ENCODE results near the gene ANKRD35. TPM values are rescaled to one million over a fixed set of nuclear protein-coding genes. Genes with fewer than 3 reads are reported as not detected.
A peak's percentile ranks its signal among the peaks of the same experiment; 100 is the strongest.

Gene ANKRD35
- total RNA-seq, 1 donor from 2014 or later: 2.1 TPM

GRCh38 chr1:145891587-145892485 is 6.2 kb upstream of the ANKRD35 start:
- Mint-ChIP-seq H3K27me3 (ENCODE audit: unreplicated experiment) (peaks cover 6% of the 10 kb centered on the region), H3K4me3 (ENCODE audit: unreplicated experiment) (no peak overlapping the region), H3K9me3 (ENCODE audit: unreplicated experiment) (no peaks in the 10 kb centered on the region), H3K27ac (ENCODE audit: unreplicated experiment) (peak overlapping the region; percentile 79), H3K36me3 (ENCODE audit: unreplicated experiment) (no peaks in the 10 kb centered on the region), H3K4me1 (ENCODE audit: low read depth, unreplicated experiment) (peaks cover 4% of the 10 kb centered on the region)
- peak; percentile 94 for DNase-seq
- peak; percentile 88 for TF ChIP-seq CTCF (IDR thresholded peaks at IDR 0.05; ENCODE audit: partially characterized antibody, unreplicated experiment)

GRCh38 chr1:145891143-145891542 is 5.5 kb upstream of the ANKRD35 start:
- Mint-ChIP-seq H3K36me3 (ENCODE audit: unreplicated experiment) (no peaks in the 10 kb centered on the region), H3K4me1 (ENCODE audit: low read depth, unreplicated experiment) (peaks cover 4% of the 10 kb centered on the region), H3K4me3 (ENCODE audit: unreplicated experiment) (no peak overlapping the region), H3K27ac (ENCODE audit: unreplicated experiment) (no peak overlapping the region), H3K27me3 (ENCODE audit: unreplicated experiment) (peaks cover 6% of the 10 kb centered on the region), H3K9me3 (ENCODE audit: unreplicated experiment) (no peaks in the 10 kb centered on the region)
- TF ChIP-seq CTCF (IDR thresholded peaks at IDR 0.05; ENCODE audit: partially characterized antibody, unreplicated experiment): no peak
- DNase-seq: no peak

- Mint-ChIP-seq H3K27ac (ENCODE audit: unreplicated experiment) (no peak overlapping the region), H3K4me3 (ENCODE audit: unreplicated experiment) (no peak overlapping the region), H3K27me3 (ENCODE audit: unreplicated experiment) (peaks cover 12% of the 10 kb centered on the region), H3K9me3 (ENCODE audit: unreplicated experiment) (no peaks in the 10 kb centered on the region), H3K36me3 (ENCODE audit: unreplicated experiment) (no peaks in the 10 kb centered on the region), H3K4me1 (ENCODE audit: low read depth, unreplicated experiment) (peaks cover 11% of the 10 kb centered on the region)
- no peak for TF ChIP-seq CTCF (IDR thresholded peaks at IDR 0.05; ENCODE audit: partially characterized antibody, unreplicated experiment)
- no peak for DNase-seq
Measured at GRCh38 chr1:145889722-145890121, 4.1 kb upstream of the ANKRD35 start.

GRCh38 chr1:145887631-145888030 is 2.0 kb upstream of the ANKRD35 start:
- peaks cover 13% of the 10 kb centered on the region for H3K4me1 Mint-ChIP-seq (ENCODE audit: low read depth, unreplicated experiment)
- DNase-seq: no peak
- no peak overlapping the region for H3K4me3 Mint-ChIP-seq (ENCODE audit: unreplicated experiment)
- no peaks in the 10 kb centered on the region for H3K36me3 Mint-ChIP-seq (ENCODE audit: unreplicated experiment)
- TF ChIP-seq CTCF (IDR thresholded peaks at IDR 0.05; ENCODE audit: partially characterized antibody, unreplicated experiment): no peak
- no peak overlapping the region for H3K27ac Mint-ChIP-seq (ENCODE audit: unreplicated experiment)
- H3K9me3 Mint-ChIP-seq (ENCODE audit: unreplicated experiment): no peaks in the 10 kb centered on the region
- peaks cover 16% of the 10 kb centered on the region for H3K27me3 Mint-ChIP-seq (ENCODE audit: unreplicated experiment)

GRCh38 chr1:145886816-145887215 is 1.1 kb upstream of the ANKRD35 start:
- no peaks in the 10 kb centered on the region for H3K36me3 Mint-ChIP-seq (ENCODE audit: unreplicated experiment)
- no peak overlapping the region for H3K27ac Mint-ChIP-seq (ENCODE audit: unreplicated experiment)
- H3K4me1 Mint-ChIP-seq (ENCODE audit: low read depth, unreplicated experiment): peaks cover 9% of the 10 kb centered on the region
- TF ChIP-seq CTCF (IDR thresholded peaks at IDR 0.05; ENCODE audit: partially characterized antibody, unreplicated experiment): no peak
- no peak for DNase-seq
- no peaks in the 10 kb centered on the region for H3K9me3 Mint-ChIP-seq (ENCODE audit: unreplicated experiment)
- peak overlapping the region; percentile 88 for H3K4me3 Mint-ChIP-seq (ENCODE audit: unreplicated experiment)
- peaks cover 13% of the 10 kb centered on the region for H3K27me3 Mint-ChIP-seq (ENCODE audit: unreplicated experiment)

Data from glutamatergic neuron (in vitro differentiated cells).